Measurements from ENCODE around the gene ACR.

GRCh38 chr22:50734986-50735738, 2.8 kb upstream of the ACR start:
- TF ChIP-seq EGR1 (IDR thresholded peaks at IDR 0.05; ENCODE audit: borderline replicate concordance, low read depth, low read length) (no peak), POLR2A (IDR thresholded peaks at IDR 0.05; ENCODE audit: control extremely low read depth in 1 of 2, low read depth in 2 of 2, low read length in 2 of 2) (no peak), SP2 (IDR thresholded peaks at IDR 0.05; ENCODE audit: low read length) (no peak), TBP (IDR thresholded peaks at IDR 0.05; ENCODE audit: low read depth, low read length) (no peak), EP300 (IDR thresholded peaks at IDR 0.05; ENCODE audit: borderline replicate concordance in 1 of 2, low read depth in 2 of 2, low read length in 2 of 2) (no peak), CTCF (IDR thresholded peaks at IDR 0.05; ENCODE audit: control extremely low read depth in 1 of 3, insufficient read depth in 1 of 3, low read depth in 1 of 3, low read length in 3 of 3) (no peak), MAX (IDR thresholded peaks at IDR 0.05) (no peak)

All from H1 (cell line).